Activated gamma-delta T cell (primary cell): Measurements from ENCODE around the gene UTP11.

Source experiments
- DNase-seq: peaks from one replicate; lab custom pipeline; 2025; lab: John Stamatoyannopoulos, UW

The UTP11 gene

DNA sequence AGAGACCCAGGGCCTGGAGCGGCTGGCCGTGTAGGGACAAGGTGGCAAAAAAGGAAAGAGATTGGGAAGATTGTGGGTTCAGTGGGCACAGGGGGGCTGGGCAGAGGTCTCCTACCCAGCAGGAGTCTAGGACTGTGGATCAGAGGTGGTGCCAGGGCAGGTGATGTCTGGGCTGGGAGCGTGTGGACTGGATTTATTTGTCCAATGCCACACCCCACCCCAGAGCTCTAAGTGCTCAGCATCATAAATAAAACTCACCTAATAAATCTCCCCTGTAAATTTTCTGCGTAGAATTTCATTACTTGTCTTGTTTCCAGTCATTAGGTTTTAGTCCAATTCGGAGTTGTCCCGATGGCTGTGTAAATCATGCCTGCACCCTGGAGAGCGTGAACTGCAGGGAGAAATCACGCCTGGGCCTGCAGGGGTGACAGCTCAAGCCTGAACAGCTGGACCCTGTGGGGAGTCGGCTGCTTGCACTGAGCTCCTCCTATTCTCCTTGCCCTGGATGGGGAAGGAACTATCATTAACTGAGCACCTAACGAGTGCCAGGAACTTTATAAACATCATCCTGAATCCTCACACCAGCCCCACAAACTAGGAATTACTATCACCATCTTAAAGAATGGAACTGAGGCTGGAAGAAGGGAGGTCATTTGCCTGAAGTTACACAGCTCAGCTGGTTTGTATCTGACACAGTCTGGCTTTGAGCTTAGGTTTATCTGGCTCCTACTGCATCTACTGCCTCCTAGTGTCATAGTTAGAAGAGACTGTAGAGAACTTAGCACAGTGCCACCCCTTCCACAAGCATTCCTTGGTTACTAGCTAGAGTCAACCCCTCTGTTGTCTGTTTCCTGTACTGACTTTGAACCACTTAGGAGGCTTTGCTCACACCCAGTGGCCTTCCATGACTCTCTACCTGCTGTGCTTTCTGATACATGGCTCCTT is 59.0 kb downstream of the UTP11 start:
- DNase-seq = no peak

DNA sequence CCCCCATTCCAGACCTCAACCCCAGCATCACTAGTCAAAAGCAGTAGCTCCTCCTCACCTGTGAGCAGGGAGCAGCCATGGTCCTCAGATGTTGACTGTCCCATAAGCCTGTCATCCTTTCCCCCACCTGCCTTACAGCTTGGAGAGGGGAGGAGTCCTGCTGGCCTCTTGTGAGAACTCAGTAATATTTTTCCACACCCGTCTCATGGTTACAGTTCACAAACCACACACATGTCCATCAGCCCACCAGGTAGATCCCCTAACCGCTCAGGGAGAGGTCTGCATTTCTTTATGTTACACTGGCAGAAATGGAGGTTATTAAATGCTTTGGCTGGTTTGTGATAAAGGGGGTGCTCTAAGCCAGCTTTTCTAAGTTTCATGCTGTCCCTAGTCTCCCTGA is 60.3 kb downstream of the UTP11 start:
- DNase-seq = no peak

DNA sequence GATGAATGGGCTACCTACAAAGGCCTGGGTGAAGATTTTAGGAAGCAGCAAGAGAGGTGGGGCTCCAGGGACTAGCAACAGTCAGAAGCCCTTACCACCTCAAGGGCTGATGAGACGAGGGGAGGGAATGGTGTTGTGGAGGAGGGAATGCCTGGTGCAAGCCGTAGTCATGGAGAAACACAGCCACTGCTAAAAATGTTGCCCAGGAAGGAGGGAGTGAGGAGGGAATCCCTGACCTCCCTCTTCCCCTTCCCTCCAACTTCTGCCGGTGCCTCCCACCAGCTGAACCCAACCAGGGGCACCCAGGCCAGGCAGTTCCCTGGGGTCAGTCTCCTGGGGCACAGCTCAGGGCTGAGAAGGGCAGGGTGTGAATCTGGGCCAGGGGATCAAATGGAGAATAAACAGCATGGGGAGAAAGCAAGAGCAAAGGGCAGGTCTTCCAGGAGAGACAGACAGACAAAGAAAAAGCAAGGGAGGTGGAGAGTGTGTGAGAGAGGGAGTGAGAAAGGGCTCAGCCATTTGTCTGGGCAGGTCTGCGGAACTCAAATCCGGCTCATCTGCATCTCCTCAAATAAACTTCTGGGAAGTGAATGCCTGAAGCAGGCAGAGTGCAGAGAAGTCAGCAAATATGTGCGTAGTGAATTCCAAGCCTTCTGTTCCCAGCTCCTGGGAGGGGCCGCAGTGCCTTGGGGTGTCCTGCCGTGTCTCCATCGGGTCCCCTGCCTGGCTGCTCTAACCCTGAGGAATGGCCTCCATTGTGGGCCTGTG is 61.2 kb downstream of the UTP11 start:
- no peak for DNase-seq

DNA sequence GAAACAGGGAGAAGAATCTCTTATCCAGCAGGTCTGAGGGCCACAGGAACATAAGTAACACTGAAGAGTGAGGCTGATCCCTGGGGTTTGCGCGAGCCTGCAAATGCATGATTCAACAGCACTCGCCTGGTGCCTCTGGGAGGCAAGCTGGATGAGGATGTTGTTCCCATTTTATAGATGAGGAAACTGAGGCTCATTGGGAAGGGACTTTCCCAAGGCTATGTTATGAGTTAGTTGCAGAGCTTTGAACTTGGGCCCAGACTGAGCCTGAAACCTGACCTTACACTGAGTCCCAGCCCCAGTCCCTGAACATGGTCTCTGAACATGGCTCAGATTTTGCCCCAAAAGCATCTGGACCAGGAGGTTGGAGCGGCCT is 61.8 kb downstream of the UTP11 start:
- no peak for DNase-seq
